ENCODE results near the gene SIRT5.

DNA sequence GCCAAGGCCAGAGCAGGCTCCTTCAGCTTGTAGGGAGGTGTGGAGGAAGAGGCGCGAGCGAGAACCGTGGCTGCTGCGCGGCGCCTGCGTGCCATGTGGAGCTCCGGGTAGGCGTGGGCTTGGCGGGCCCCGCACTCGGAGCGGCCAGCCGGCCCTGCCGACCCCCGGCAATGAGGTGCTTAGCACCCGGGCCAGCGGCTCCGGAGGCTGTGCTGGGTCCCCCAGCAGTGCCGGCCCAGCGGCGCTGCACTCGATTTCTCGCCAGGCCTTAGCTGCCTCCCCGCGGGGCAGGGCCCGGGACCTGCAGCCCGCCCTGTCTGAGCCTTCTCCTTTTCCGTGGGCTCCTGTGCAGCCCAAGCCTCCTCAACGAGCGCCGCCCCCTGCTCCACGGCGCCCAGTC, 32.9 kb upstream of the SIRT5 start:
- TF ChIP-seq, protein P1, sequence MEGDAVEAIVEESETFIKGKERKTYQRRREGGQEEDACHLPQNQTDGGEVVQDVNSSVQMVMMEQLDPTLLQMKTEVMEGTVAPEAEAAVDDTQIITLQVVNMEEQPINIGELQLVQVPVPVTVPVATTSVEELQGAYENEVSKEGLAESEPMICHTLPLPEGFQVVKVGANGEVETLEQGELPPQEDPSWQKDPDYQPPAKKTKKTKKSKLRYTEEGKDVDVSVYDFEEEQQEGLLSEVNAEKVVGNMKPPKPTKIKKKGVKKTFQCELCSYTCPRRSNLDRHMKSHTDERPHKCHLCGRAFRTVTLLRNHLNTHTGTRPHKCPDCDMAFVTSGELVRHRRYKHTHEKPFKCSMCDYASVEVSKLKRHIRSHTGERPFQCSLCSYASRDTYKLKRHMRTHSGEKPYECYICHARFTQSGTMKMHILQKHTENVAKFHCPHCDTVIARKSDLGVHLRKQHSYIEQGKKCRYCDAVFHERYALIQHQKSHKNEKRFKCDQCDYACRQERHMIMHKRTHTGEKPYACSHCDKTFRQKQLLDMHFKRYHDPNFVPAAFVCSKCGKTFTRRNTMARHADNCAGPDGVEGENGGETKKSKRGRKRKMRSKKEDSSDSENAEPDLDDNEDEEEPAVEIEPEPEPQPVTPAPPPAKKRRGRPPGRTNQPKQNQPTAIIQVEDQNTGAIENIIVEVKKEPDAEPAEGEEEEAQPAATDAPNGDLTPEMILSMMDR (conservative IDR thresholded peaks at IDR 0.05): no peak
- no peak for TF ChIP-seq EZH2 (IDR thresholded peaks at IDR 0.05; ENCODE audit: low read depth)
